GM12873 (cell line): ENCODE measurements around the gene BST2.

ENCODE experiments used
- TF ChIP-seq, protein P1 (sequence below): IDR thresholded peaks from 2 replicates; pipeline ENCODE4 v1.5.1; 2012; ENCODE audit warnings: low read depth, mild to moderate bottlenecking, moderate library complexity, low read length, control low read depth; ENCODE audit not compliant: insufficient read depth; ENCODE audit errors: missing control alignments

The BST2 gene

GRCh38 chr19:17405250-17406045, at the start of gene BST2:
TSS of gene BST2 (minus strand) at chr19:17405630. CDS start at chr19:17405575, 55 bp downstream.
- TF ChIP-seq, protein P1, sequence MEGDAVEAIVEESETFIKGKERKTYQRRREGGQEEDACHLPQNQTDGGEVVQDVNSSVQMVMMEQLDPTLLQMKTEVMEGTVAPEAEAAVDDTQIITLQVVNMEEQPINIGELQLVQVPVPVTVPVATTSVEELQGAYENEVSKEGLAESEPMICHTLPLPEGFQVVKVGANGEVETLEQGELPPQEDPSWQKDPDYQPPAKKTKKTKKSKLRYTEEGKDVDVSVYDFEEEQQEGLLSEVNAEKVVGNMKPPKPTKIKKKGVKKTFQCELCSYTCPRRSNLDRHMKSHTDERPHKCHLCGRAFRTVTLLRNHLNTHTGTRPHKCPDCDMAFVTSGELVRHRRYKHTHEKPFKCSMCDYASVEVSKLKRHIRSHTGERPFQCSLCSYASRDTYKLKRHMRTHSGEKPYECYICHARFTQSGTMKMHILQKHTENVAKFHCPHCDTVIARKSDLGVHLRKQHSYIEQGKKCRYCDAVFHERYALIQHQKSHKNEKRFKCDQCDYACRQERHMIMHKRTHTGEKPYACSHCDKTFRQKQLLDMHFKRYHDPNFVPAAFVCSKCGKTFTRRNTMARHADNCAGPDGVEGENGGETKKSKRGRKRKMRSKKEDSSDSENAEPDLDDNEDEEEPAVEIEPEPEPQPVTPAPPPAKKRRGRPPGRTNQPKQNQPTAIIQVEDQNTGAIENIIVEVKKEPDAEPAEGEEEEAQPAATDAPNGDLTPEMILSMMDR: no peak

- TF ChIP-seq, protein P1: no peak
Measured at GRCh38 chr19:17454576-17455071, 49.2 kb upstream of the BST2 start.

- TF ChIP-seq, protein P1: no peak
Measured at GRCh38 chr19:17451820-17452219, 46.4 kb upstream of the BST2 start.

DNA sequence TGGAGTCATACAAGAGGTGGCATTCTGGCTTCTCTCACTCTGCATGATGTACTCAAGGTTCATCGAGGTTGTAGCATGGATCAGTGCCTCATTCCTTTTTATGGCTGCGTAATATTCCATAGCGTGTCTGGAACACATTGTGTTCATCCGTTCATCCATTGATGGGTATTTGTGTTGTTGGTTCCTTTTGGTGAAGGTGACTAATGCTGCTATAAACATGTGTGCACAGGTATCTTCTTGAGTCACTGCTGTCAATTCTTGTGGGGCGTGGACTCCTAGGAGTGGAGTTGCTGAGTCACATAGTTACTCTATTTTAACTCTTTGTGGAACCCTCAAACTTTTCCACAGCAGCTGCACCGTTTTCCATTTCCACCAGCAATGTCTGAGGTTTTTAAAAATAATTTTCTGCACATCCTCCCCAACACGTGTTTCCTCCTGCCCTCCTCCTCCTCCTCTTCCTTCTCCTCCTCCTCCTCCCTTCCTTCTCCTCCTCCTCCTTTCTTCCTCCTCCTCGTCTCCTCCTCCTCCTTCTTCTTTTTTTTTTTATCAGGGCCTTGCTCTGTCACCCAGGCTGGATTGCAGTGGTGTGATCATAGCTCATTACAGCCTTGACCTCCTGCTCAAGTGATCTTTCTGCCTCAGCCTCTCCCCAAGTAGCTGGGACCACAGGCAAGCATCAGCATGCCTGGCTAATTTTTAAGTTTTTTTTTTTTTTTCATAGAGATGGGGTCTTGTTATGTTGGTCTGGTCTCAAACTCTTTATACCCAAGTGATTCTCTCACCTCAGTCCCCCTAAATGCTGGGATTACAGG, 45.0 kb upstream of the BST2 start:
- TF ChIP-seq, protein P1: no peak

GRCh38 chr19:17448131-17448967, 42.9 kb upstream of the BST2 start, which contains the start of gene TMEM221:
TSS of gene TMEM221 (minus strand) at chr19:17448668. CDS start at chr19:17448462, 206 bp downstream.
- TF ChIP-seq, protein P1: peak; percentile 47

DNA sequence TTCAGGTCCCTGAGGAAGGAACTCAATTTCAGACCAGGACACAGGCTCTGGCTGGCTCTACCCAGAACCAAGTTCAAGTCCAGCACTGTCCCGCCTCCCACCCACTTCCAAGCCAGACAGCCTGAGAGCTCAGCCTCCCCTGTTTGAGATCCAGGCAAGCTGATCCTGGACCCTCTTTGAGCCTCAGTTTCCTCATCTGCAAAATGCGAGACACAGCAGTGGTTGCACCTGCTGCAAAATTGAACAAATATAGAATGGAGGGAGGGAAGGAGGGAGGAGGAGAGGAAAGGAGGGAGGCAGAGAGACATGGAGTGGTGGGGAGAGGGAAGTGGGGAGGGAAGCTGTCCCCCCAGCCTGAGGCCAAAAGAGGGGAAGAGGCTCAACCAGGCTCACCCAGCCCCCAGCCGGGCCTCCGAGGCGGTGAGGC, 42.3 kb upstream of the BST2 start:
- TF ChIP-seq, protein P1: no peak
